ENCODE data around the gene COBLL1.

COBLL1 gene

GRCh38 chr2:164794016-164794415 is 47.6 kb downstream of the COBLL1 start:
- FAIRE-seq = no peak

GRCh38 chr2:164793529-164793928 is 48.1 kb downstream of the COBLL1 start:
- no peak for FAIRE-seq
- no peak for DNase-seq (ENCODE audit: insufficient read length, low spot score)

More at GRCh38 chr2:164794016-164794415, 47.6 kb downstream of the COBLL1 start:
- DNase-seq (ENCODE audit: insufficient read length, low spot score) = no peak

GRCh38 chr2:164792316-164793170 is 49.1 kb downstream of the COBLL1 start:
- DNase-seq (ENCODE audit: insufficient read length, low spot score) = no peak
- FAIRE-seq = no peak

GRCh38 chr2:164789968-164790367 is 51.7 kb downstream of the COBLL1 start:
- DNase-seq (ENCODE audit: insufficient read length, low spot score) (no peak), FAIRE-seq (no peak)

- DNase-seq (ENCODE audit: insufficient read length, low spot score) (no peak), FAIRE-seq (no peak)
Measured at GRCh38 chr2:164786787-164787186, 54.8 kb downstream of the COBLL1 start.

GRCh38 chr2:164785457-164785856 is 56.2 kb downstream of the COBLL1 start:
- DNase-seq (ENCODE audit: insufficient read length, low spot score) (no peak), FAIRE-seq (no peak)

GRCh38 chr2:164784376-164784775 is 57.2 kb downstream of the COBLL1 start:
- DNase-seq (ENCODE audit: insufficient read length, low spot score) (no peak), FAIRE-seq (no peak)

GRCh38 chr2:164782323-164782722 is 59.3 kb downstream of the COBLL1 start:
- no peak for FAIRE-seq

GRCh38 chr2:164781394-164781793 is 60.2 kb downstream of the COBLL1 start:
- DNase-seq (ENCODE audit: insufficient read length, low spot score) (no peak), FAIRE-seq (no peak)

More at GRCh38 chr2:164782323-164782722, 59.3 kb downstream of the COBLL1 start:
- no peak for DNase-seq (ENCODE audit: insufficient read length, low spot score)

- DNase-seq (ENCODE audit: insufficient read length, low spot score) (no peak), FAIRE-seq (no peak)
Measured at GRCh38 chr2:164780611-164781178, 60.9 kb downstream of the COBLL1 start.

GRCh38 chr2:164779383-164780057 is 62.1 kb downstream of the COBLL1 start:
- DNase-seq (ENCODE audit: insufficient read length, low spot score) (no peak), FAIRE-seq (no peak)

GRCh38 chr2:164778723-164779122 is 62.9 kb downstream of the COBLL1 start:
- DNase-seq (ENCODE audit: insufficient read length, low spot score) = no peak
- no peak for FAIRE-seq

GRCh38 chr2:164777847-164778461 is 63.7 kb downstream of the COBLL1 start:
- no peak for DNase-seq (ENCODE audit: insufficient read length, low spot score)
- no peak for FAIRE-seq

- DNase-seq (ENCODE audit: insufficient read length, low spot score) (no peak), FAIRE-seq (no peak)
Measured at GRCh38 chr2:164773635-164774034, 68.0 kb downstream of the COBLL1 start.

GRCh38 chr2:164773091-164773490 is 68.5 kb downstream of the COBLL1 start:
- DNase-seq (ENCODE audit: insufficient read length, low spot score) (no peak), FAIRE-seq (no peak)

- FAIRE-seq (no peak), DNase-seq (ENCODE audit: insufficient read length, low spot score) (no peak)
Measured at GRCh38 chr2:164771897-164772296, 69.7 kb downstream of the COBLL1 start.

GRCh38 chr2:164770421-164770916 is 71.2 kb downstream of the COBLL1 start:
- DNase-seq (ENCODE audit: insufficient read length, low spot score) (no peak), FAIRE-seq (no peak)

GRCh38 chr2:164766954-164767320 is 74.7 kb downstream of the COBLL1 start:
- FAIRE-seq = no peak
- DNase-seq (ENCODE audit: insufficient read length, low spot score) = no peak

GRCh38 chr2:164766216-164766953 is 75.2 kb downstream of the COBLL1 start:
- DNase-seq (ENCODE audit: insufficient read length, low spot score) (no peak), FAIRE-seq (no peak)

- no peak for DNase-seq (ENCODE audit: insufficient read length, low spot score)
- FAIRE-seq = no peak
Measured at GRCh38 chr2:164764996-164765395, 76.6 kb downstream of the COBLL1 start.
